K562 (cell line): ENCODE data around the gene SCRG1. TPM values are rescaled to one million over a fixed set of nuclear protein-coding genes. Genes with fewer than 3 reads are reported as not detected.

ENCODE experiments used
- ATAC-seq: fragments of 200-7000 bp; cut with Tn5 transposase; 3 replicates; pipeline ENCODE4 v1.9.1; 2020; ENCODE audit warnings: moderate library complexity
- BruUV-seq: library from RNA; stranded (reverse); fragments of 400-500 nt; replicated peaks from 2 replicates; lab custom pipeline; 2021; lab: Mats Ljungman, UMichigan
- CTCF ChIA-PET: fragments of 300-600 bp; formaldehyde crosslinking; extraction: SDS; loops from one replicate; lab custom pipeline; 2021; ENCODE audit warnings: low intra/inter-chr PET ratio; lab: Yijun Ruan, JAX
- POLR2A ChIA-PET: fragments of 300-600, 350-650 bp; sonication (Branson Sonifier 250); formaldehyde crosslinking; extraction: SDS; loops from one replicate; lab custom pipeline; 2021; ENCODE audit warnings: antibody characterized with exemption, inconsistent platforms; lab: Yijun Ruan, JAX
- DNase-seq, 4 experiments: peaks; one replicate each; pipeline versions ENCODE4 v3.0.0 to v3.0.0-alpha.2; 2011 to 2018; ENCODE audit warnings: low spot score in 3 of 4, mixed read lengths in 3 of 4; ENCODE audit errors: extremely low read depth in 1 of 4
- FAIRE-seq: peaks from 2 replicates; lab custom pipeline; 2011; peaks lifted over from hg19 to GRCh38; lab: Jason Lieb, UNC
- H2AFZ ChIP-seq: 2 replicates; pipeline ENCODE4 v1.6.0; 2011; ENCODE audit warnings: low read depth, low read length, control low read depth, inconsistent platforms
- H3K27ac ChIP-seq: fragments of 200-600 bp; 3 replicates; pipeline ENCODE4 v1.8.0; 2011; ENCODE audit warnings: low read depth, mild to moderate bottlenecking, control low read depth, inconsistent platforms, low read length, moderate library complexity, mixed read lengths; ENCODE audit errors: extremely low read depth
- H3K27me3 ChIP-seq, 2 experiments: fragments of 300-600 bp in 1 of 2; 2 replicates in 1 of 2; 3 replicates in 1 of 2; pipeline versions ENCODE4 v1.6.0 to v1.8.0; 2011; ENCODE audit warnings: inconsistent platforms in 2 of 2, low read length in 2 of 2, mild to moderate bottlenecking in 1 of 2, mixed read lengths in 1 of 2, moderate library complexity in 1 of 2; ENCODE audit not compliant: control insufficient read depth in 2 of 2, insufficient read depth in 2 of 2
- H3K36me3 ChIP-seq: fragments of 300-600 bp; 3 replicates; pipeline ENCODE4 v1.8.0; 2011; ENCODE audit warnings: mild to moderate bottlenecking, low read length, inconsistent platforms; ENCODE audit not compliant: control insufficient read depth, insufficient read depth
- H3K4me1 ChIP-seq, 2 experiments: fragments of 200-600 bp in 1 of 2; replicated peaks in 1 of 2; 2 replicates in 1 of 2; 3 replicates in 1 of 2; pipeline versions ENCODE4 v1.5.1 to v1.8.0; 2011; ENCODE audit warnings: inconsistent platforms in 2 of 2, low read length in 2 of 2, mild to moderate bottlenecking in 1 of 2, mixed read lengths in 1 of 2, moderate library complexity in 1 of 2; ENCODE audit not compliant: control insufficient read depth in 2 of 2, insufficient read depth in 2 of 2
- H3K4me2 ChIP-seq: 2 replicates; pipeline ENCODE4 v1.6.1; 2011; ENCODE audit warnings: low read length, control low read depth, inconsistent platforms, mixed read lengths; ENCODE audit not compliant: insufficient read depth
- H3K4me3 ChIP-seq: fragments of 200-600 bp; sonication (generic), shearing (Covaris generic); 2 replicates; pipeline ENCODE4 v1.5.1; 2016; ENCODE audit warnings: control low read depth, inconsistent platforms
- H3K79me2 ChIP-seq: fragments of 200-600 bp; 3 replicates; pipeline ENCODE4 v1.8.0; 2011; ENCODE audit warnings: low read length, inconsistent platforms; ENCODE audit not compliant: control insufficient read depth, insufficient read depth
- H3K9ac ChIP-seq, 2 experiments: 2 replicates each; pipeline versions ENCODE4 v1.6.0 to v1.6.1; 2011; ENCODE audit warnings: low read depth in 2 of 2, low read length in 2 of 2, control low read depth in 1 of 2, inconsistent platforms in 1 of 2, mild to moderate bottlenecking in 1 of 2, mixed read lengths in 1 of 2; ENCODE audit not compliant: insufficient read depth in 1 of 2
- H3K9me1 ChIP-seq: one replicate; pipeline ENCODE4 v1.6.0; 2011; ENCODE audit warnings: inconsistent platforms, mild to moderate bottlenecking, low read length, moderate library complexity; ENCODE audit not compliant: control insufficient read depth, insufficient read depth
- H3K9me3 ChIP-seq: replicated peaks from 2 replicates; pipeline ENCODE4 v1.5.1; 2011; ENCODE audit warnings: low read depth, low read length, inconsistent platforms; ENCODE audit not compliant: control insufficient read depth, insufficient read depth
- H4K20me1 ChIP-seq: replicated peaks from 2 replicates; pipeline ENCODE4 v1.6.1; 2011; ENCODE audit warnings: low read length, inconsistent platforms, mixed read lengths; ENCODE audit not compliant: control insufficient read depth, insufficient read depth
- DACH1 ChIP-seq: fragments of 450-650 bp; IDR thresholded peaks from 2 replicates; pipeline ENCODE4 v1.6.1; 2018; ENCODE audit not compliant: partially characterized antibody
- ELK1 ChIP-seq: sonication (generic); formaldehyde crosslinking; IDR thresholded peaks from 2 replicates; pipeline ENCODE4 v1.8.1; 2022; ENCODE audit warnings: missing genetic modification reagents
- HNRNPLL ChIP-seq: fragments of 200-400 bp; formaldehyde crosslinking; IDR thresholded peaks from 2 replicates; pipeline ENCODE4 v1.6.1; 2017; ENCODE audit warnings: low read length, low read depth, mild to moderate bottlenecking; ENCODE audit not compliant: poor library complexity, severe bottlenecking
- IRF9 ChIP-seq: fragments of 450-650 bp; IDR thresholded peaks from 2 replicates; pipeline ENCODE4 v1.6.1; 2016; ENCODE audit warnings: missing biosample characterization, missing genetic modification characterization
- LEF1 ChIP-seq: fragments of 450-650 bp; IDR thresholded peaks from 2 replicates; pipeline ENCODE4 v1.6.1; 2016; ENCODE audit warnings: mild to moderate bottlenecking
- SETDB1 ChIP-seq: IDR thresholded peaks from one replicate; pipeline ENCODE4 v1.6.1; 2012; ENCODE audit warnings: low read length, control low read depth, inconsistent platforms
- TEAD1 ChIP-seq, 2 experiments: fragments of 450-650 bp in 1 of 2; sonication (generic) in 1 of 2; formaldehyde crosslinking; IDR thresholded peaks; 2 replicates each; pipeline versions ENCODE4 v1.4.0 to v1.8.0; 2020 to 2022; ENCODE audit warnings: mild to moderate bottlenecking in 2 of 2, missing genetic modification reagents in 1 of 2
- ZKSCAN8 ChIP-seq: fragments of 200-800 bp; sonication (Bioruptor generic); IDR thresholded peaks from 2 replicates; pipeline ENCODE4 v1.6.1; 2016; ENCODE audit warnings: missing genetic modification characterization, missing compliant biosample characterization
- ZNF717 ChIP-seq: fragments of 250-450 bp; sonication (Bioruptor Pico); IDR thresholded peaks from 2 replicates; pipeline ENCODE4 v1.5.0; 2021
- WGBS: fragments of 100-300 bp; shearing (Covaris generic); methylation state at CpG from one replicate; pipeline ENCODE4 v1.1.6; 2016; ENCODE audit warnings: low coverage, mixed read lengths; ENCODE audit not compliant: insufficient coverage; ENCODE audit errors: missing lambda C conversion rate; 5-methylcytosine and 5-hydroxymethylcytosine counted together
- in situ Hi-C: fragments of 300-500 bp; cut with MboI; formaldehyde crosslinking; loops from 4 replicates; pipeline ENCODE4 v1.15.0; 2018; ENCODE audit warnings: inconsistent platforms, mixed read lengths
- intact Hi-C: fragments of 100-400 bp; cut with micrococcal nuclease; formaldehyde crosslinking; loops from 2 replicates; pipeline ENCODE4 v1.14.2; 2022
- polyA plus RNA-seq, 8 experiments: library from polyadenylated mRNA; depleted of rRNA in 4 of 8; stranded (reverse) in 5 of 8; unstranded in 3 of 8; fragments of >200 nt; fragmentation: Nextera tagmentation in 2 of 8; fragmentation: Illumina TruSeq in 1 of 8; extraction: Ambion mirVana in 2 of 8; extraction: Trizol in 1 of 8; gene quantifications; 2 replicates each; pipeline versions ENCODE4 v1.2.1 to v1.2.3, GENCODE V29; 2011 to 2014; ENCODE audit warnings: inconsistent platforms in 1 of 8, missing spikeins in 1 of 8
- total RNA-seq, 7 experiments: library from RNA; depleted of rRNA in 6 of 7; stranded (reverse); fragments of >200 nt in 6 of 7; fragmentation: Illumina TruSeq in 2 of 7; extraction: Trizol in 2 of 7; gene quantifications; 2 replicates each; pipeline versions ENCODE4 v1.2.1 to v1.2.3, GENCODE V29; 2011 to 2021; ENCODE audit warnings: low replicate concordance in 1 of 7

SCRG1 gene
- total and polyA plus RNA-seq, 9 of the 15 experiments (the other 6 are each of a cell fraction or from before 2014, with no cell fraction given): 0.01 TPM; not detected in 7

- in situ Hi-C loops: no loop called here
- WGBS: 28% methylated on average over 3 of the region's 3 CpGs
- no peak overlapping the region for H3K4me3 ChIP-seq
Measured at GRCh38 chr4:173414456-173414855, 15.5 kb upstream of the SCRG1 start.

GRCh38 chr4:173413036-173413435, 14.1 kb upstream of the SCRG1 start:
- WGBS: 5% methylated on average over 1 of the region's 1 CpG
- no TSS peak for BruUV-seq
- in situ Hi-C loops: no loop called here

More at GRCh38 chr4:173414456-173414855, 15.5 kb upstream of the SCRG1 start:
- CTCF ChIA-PET: interaction anchor here (4.1 kb wide), 1 partner anchor 96 kb away, joined by 57 read pairs; no protein-coding TSS in a partner anchor
- Histone ChIP-seq H3K4me1 (no peaks in the 10 kb centered on the region), H3K79me2 (no peaks in the 10 kb centered on the region), H3K36me3 (no peaks in the 10 kb centered on the region), H4K20me1 (no peaks in the 10 kb centered on the region), H2AFZ (no peak overlapping the region), H3K9me1 (no peaks in the 10 kb centered on the region), H3K27me3 (no peaks in the 10 kb centered on the region), H3K27ac (no peak overlapping the region), H3K4me2 (no peak overlapping the region), H3K9ac (no peak overlapping the region), H3K9me3 (no peaks in the 10 kb centered on the region)
- POLR2A ChIA-PET: no interaction called here
- ATAC-seq (no peak), FAIRE-seq (no peak), DNase-seq (no peak)
- no TSS peak for BruUV-seq
- TF ChIP-seq DACH1 (no peak), LEF1 (no peak)
- intact Hi-C loops: loop anchor here (5.0 to 10.0 kb wide), 2 partner anchors 82 to 520 kb away; partner anchors contain the start of gene HMGB2

More at GRCh38 chr4:173413036-173413435, 14.1 kb upstream of the SCRG1 start:
- Histone ChIP-seq H3K4me3 (no peak overlapping the region), H3K4me1 (no peaks in the 10 kb centered on the region), H2AFZ (no peak overlapping the region), H3K4me2 (no peak overlapping the region), H3K9me3 (no peaks in the 10 kb centered on the region), H3K9me1 (no peaks in the 10 kb centered on the region), H3K9ac (no peak overlapping the region), H3K79me2 (no peaks in the 10 kb centered on the region), H4K20me1 (no peaks in the 10 kb centered on the region), H3K36me3 (no peaks in the 10 kb centered on the region), H3K27me3 (no peaks in the 10 kb centered on the region), H3K27ac (no peak overlapping the region)
- POLR2A ChIA-PET: interaction anchor here (1.2 to 1.9 kb wide), 3 partner anchors 9 to 88 kb away, joined by 3 to 6 read pairs (median 4); no protein-coding TSS in a partner anchor
- intact Hi-C loops: loop anchor here (5.0 to 10.0 kb wide), 2 partner anchors 81 to 518 kb away; partner anchors contain the start of gene HMGB2
- no peak for DNase-seq
- CTCF ChIA-PET: interaction anchor here (1.3 kb wide), 1 partner anchor 94 kb away, joined by 3 read pairs; no protein-coding TSS in a partner anchor
- FAIRE-seq: no peak
- no peak for ATAC-seq
- TF ChIP-seq IRF9 (tag) (no peak), HNRNPLL (no peak), ZKSCAN8 (no peak), ZNF717 (no peak), SETDB1 (no peak), TEAD1 (CRISPR knock-in tag; IDR thresholded peaks at IDR 0.05) (no peak), ELK1 (no peak)
